K562 (cell line): ENCODE data around the gene UBQLNL. TPM values are rescaled to one million over a fixed set of nuclear protein-coding genes. Genes with fewer than 3 reads are reported as not detected.

Experiments
- AFF4 ChIP-seq: sonication (generic); formaldehyde crosslinking; IDR thresholded peaks from 2 replicates; pipeline ENCODE4 v1.8.0; 2023; ENCODE audit warnings: mild to moderate bottlenecking, missing genetic modification reagents
- ATF2 ChIP-seq: sonication (generic); formaldehyde crosslinking; IDR thresholded peaks from 2 replicates; pipeline ENCODE4 v1.8.1; 2022; ENCODE audit warnings: missing genetic modification reagents
- CHAMP1 ChIP-seq: fragments of 450-650 bp; IDR thresholded peaks from 2 replicates; pipeline ENCODE4 v1.6.1; 2016; ENCODE audit warnings: mild to moderate bottlenecking
- ELF2 ChIP-seq: fragments of 250-450 bp; sonication (Bioruptor Pico); IDR thresholded peaks from 2 replicates; pipeline ENCODE4 v1.5.0; 2021; ENCODE audit warnings: mild to moderate bottlenecking
- FOXK1 ChIP-seq: sonication (generic); formaldehyde crosslinking; IDR thresholded peaks from 2 replicates; pipeline ENCODE4 v1.8.0; 2022; ENCODE audit warnings: missing genetic modification reagents, mild to moderate bottlenecking, borderline replicate concordance
- HNRNPK ChIP-seq: fragments of 200-400 bp; formaldehyde crosslinking; IDR thresholded peaks from one replicate; pipeline ENCODE4 v1.6.1; 2018; ENCODE audit warnings: mild to moderate bottlenecking, low read depth, low read length; ENCODE audit not compliant: poor library complexity, severe bottlenecking
- NCOA4 ChIP-seq: fragments of 450-650 bp; IDR thresholded peaks from 2 replicates; pipeline ENCODE4 v1.6.1; 2018; ENCODE audit warnings: mild to moderate bottlenecking; ENCODE audit not compliant: partially characterized antibody
- U2AF1 ChIP-seq: fragments of 200-400 bp; formaldehyde crosslinking; optimal IDR thresholded peaks from 2 replicates; pipeline ENCODE3; 2017; ENCODE audit warnings: mild to moderate bottlenecking, low read depth, low read length, moderate library complexity
- XRCC4 ChIP-seq: IDR thresholded peaks from one replicate; pipeline ENCODE4 v1.6.1; 2011; ENCODE audit not compliant: insufficient read depth, insufficient read length; ENCODE audit errors: extremely low read depth
- ZNF398 ChIP-seq: fragments of 250-450 bp; sonication (Bioruptor Pico); IDR thresholded peaks from 2 replicates; pipeline ENCODE4 v1.8.0; 2021; ENCODE audit warnings: moderate library complexity, mild to moderate bottlenecking, inconsistent platforms
- ZNF41 ChIP-seq: fragments of 250-450 bp; sonication (Bioruptor Pico); conservative IDR thresholded peaks from 2 replicates; pipeline ENCODE4 v1.4.0; 2020; ENCODE audit warnings: mild to moderate bottlenecking
- ZNF57 ChIP-seq: fragments of 450-650 bp; formaldehyde crosslinking; IDR thresholded peaks from 2 replicates; pipeline ENCODE4 v1.4.0; 2020; ENCODE audit warnings: mild to moderate bottlenecking, moderate library complexity
- ZNF695 ChIP-seq: fragments of 450-650 bp; formaldehyde crosslinking; IDR thresholded peaks from 2 replicates; pipeline ENCODE4 v1.4.0; 2020; ENCODE audit warnings: mild to moderate bottlenecking, moderate library complexity
- ZNF717 ChIP-seq: fragments of 250-450 bp; sonication (Bioruptor Pico); IDR thresholded peaks from 2 replicates; pipeline ENCODE4 v1.5.0; 2021
- polyA plus RNA-seq, 8 experiments: library from polyadenylated mRNA; depleted of rRNA in 4 of 8; stranded (reverse) in 5 of 8; unstranded in 3 of 8; fragments of >200 nt; fragmentation: Nextera tagmentation in 2 of 8; fragmentation: Illumina TruSeq in 1 of 8; extraction: Ambion mirVana in 2 of 8; extraction: Trizol in 1 of 8; gene quantifications; 2 replicates each; pipeline versions ENCODE4 v1.2.1 to v1.2.3, GENCODE V29; 2011 to 2014; ENCODE audit warnings: inconsistent platforms in 1 of 8, missing spikeins in 1 of 8
- total RNA-seq, 7 experiments: library from RNA; depleted of rRNA in 6 of 7; stranded (reverse); fragments of >200 nt in 6 of 7; fragmentation: Illumina TruSeq in 2 of 7; extraction: Trizol in 2 of 7; gene quantifications; 2 replicates each; pipeline versions ENCODE4 v1.2.1 to v1.2.3, GENCODE V29; 2011 to 2021; ENCODE audit warnings: low replicate concordance in 1 of 7
- TF ChIP-seq, protein P1 (sequence below): sonication (generic); formaldehyde crosslinking; IDR thresholded peaks from 2 replicates; pipeline ENCODE4 v1.8.1; 2023; ENCODE audit warnings: mild to moderate bottlenecking, missing genetic modification reagents, moderate library complexity

UBQLNL gene
- total and polyA plus RNA-seq, 9 of the 15 experiments (the other 6 are each of a cell fraction or from before 2014, with no cell fraction given): 0.07 to 0.27 (median 0.14) TPM

DNA sequence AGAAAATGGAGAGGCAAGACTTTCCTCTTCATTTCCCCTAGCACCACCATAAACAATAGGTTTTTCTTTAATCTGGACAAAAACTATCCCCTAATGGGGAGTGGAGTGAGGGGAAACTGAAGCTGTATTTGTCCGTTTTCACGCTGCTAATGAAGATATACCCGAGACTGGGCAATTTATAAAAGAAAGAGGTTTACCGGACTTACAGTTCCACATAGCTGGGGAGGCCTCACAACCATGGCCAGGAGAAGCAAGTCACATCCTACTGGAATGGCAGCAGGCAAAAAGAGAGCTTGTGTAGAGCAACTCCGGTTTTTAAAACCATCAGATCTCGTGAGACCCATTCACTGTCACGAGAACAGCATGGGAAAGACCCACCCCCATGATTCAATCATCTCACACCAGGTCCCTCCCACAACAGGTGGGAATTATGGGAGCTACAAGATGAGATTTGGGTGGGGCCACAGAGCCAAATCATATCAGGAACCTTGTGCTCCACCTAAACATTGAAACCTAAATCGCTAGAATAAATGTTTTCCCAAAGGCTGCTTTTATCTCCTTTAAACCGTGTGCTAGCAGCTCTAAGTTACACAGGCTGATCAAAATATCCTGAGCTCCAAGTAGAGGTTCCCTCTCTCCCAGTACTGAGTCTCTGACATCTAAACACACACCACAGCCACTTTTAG, 11.0 kb downstream of the UBQLNL start (continued):
- no peak for TF ChIP-seq AFF4 (CRISPR knock-in tag)
- TF ChIP-seq ZNF695: no peak
- TF ChIP-seq ZNF398 (CRISPR knock-in tag): no peak
- TF ChIP-seq CHAMP1: no peak
- TF ChIP-seq U2AF1: no peak
- no peak for TF ChIP-seq NCOA4
- no peak for TF ChIP-seq ATF2 (CRISPR knock-in tag)
- no peak for TF ChIP-seq XRCC4
- TF ChIP-seq ZNF57: no peak
- TF ChIP-seq ELF2 (CRISPR knock-in tag): no peak
- no peak for TF ChIP-seq ZNF717 (CRISPR knock-in tag)
- TF ChIP-seq ZNF41: no peak
- TF ChIP-seq FOXK1 (CRISPR knock-in tag): no peak
- TF ChIP-seq, protein P1, sequence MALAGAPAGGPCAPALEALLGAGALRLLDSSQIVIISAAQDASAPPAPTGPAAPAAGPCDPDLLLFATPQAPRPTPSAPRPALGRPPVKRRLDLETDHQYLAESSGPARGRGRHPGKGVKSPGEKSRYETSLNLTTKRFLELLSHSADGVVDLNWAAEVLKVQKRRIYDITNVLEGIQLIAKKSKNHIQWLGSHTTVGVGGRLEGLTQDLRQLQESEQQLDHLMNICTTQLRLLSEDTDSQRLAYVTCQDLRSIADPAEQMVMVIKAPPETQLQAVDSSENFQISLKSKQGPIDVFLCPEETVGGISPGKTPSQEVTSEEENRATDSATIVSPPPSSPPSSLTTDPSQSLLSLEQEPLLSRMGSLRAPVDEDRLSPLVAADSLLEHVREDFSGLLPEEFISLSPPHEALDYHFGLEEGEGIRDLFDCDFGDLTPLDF (CRISPR knock-in tag): no peak; the same call in 1 of the 2 replicates
- TF ChIP-seq HNRNPK: no peak
